ENCODE measurements around the gene C19orf53. TPM values are rescaled to one million over a fixed set of nuclear protein-coding genes. Genes with fewer than 3 reads are reported as not detected.

Gene C19orf53
- total RNA-seq, 1 donor from 2014 or later: 163 TPM

DNA sequence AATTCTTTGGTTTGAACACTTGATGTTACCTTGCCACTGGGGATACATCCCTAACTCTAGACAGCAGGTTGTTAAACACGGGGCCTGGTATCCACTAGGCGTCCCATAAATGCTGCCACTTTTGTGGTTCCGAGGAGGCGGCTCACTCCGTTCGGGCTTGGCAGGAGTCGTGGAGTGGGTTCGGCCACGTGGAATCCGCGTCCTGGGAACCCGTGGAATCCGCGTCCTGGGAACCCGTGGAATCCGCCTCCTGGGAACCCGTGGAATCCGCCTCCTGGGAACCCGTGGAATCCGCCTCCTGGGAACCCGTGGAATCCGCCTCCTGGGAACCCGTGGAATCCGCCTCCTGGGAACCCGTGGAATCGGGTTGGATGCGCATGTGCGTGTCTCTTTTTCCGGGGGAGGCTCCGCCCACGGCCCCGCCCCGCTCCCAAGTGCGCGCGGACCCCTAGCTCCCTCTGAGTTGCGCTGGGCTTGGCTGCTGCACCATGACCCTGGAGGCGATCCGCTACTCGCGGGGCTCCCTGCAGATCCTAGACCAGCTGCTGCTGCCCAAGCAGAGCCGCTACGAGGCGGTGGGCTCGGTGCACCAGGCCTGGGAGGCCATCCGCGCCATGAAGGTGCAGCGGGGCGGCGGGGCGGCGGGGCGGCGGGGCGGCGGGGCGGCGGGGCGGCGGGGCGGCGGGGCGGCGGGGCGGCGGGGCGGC lies 10.0 kb upstream of the C19orf53 start, which contains the start of gene MRI1:
TSS of gene MRI1 (plus strand) at position 422 of the 707 bp plus-strand sequence. CDS start at position 489, 67 bp downstream.
- Histone ChIP-seq H3K36me3 (peaks cover 46 to 56% of the 10 kb centered on the region in 2 donors), H3K27ac (peak within 1 kb of the TSS; percentile 73 to 74), H3K4me1 (peaks cover 4 to 9% of the 10 kb centered on the region in 2 donors), H3K27me3 (no peaks in the 10 kb centered on the region), H3K9me3 (no peaks in the 10 kb centered on the region), H3K4me3 (peak within 1 kb of the TSS; percentile 86 to 90)
- intact Hi-C loops (cut with DNase I): loop anchor here (1.0 to 2.0 kb wide), 2 partner anchors 16 to 17 kb away; no protein-coding TSS in a partner anchor
- DNase-seq (ENCODE audit: low spot score in 2 of 2): peak in 1 of 2 donors; percentile 88
- TF ChIP-seq, protein P1, sequence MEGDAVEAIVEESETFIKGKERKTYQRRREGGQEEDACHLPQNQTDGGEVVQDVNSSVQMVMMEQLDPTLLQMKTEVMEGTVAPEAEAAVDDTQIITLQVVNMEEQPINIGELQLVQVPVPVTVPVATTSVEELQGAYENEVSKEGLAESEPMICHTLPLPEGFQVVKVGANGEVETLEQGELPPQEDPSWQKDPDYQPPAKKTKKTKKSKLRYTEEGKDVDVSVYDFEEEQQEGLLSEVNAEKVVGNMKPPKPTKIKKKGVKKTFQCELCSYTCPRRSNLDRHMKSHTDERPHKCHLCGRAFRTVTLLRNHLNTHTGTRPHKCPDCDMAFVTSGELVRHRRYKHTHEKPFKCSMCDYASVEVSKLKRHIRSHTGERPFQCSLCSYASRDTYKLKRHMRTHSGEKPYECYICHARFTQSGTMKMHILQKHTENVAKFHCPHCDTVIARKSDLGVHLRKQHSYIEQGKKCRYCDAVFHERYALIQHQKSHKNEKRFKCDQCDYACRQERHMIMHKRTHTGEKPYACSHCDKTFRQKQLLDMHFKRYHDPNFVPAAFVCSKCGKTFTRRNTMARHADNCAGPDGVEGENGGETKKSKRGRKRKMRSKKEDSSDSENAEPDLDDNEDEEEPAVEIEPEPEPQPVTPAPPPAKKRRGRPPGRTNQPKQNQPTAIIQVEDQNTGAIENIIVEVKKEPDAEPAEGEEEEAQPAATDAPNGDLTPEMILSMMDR (IDR thresholded peaks at IDR 0.05): no peak

DNA sequence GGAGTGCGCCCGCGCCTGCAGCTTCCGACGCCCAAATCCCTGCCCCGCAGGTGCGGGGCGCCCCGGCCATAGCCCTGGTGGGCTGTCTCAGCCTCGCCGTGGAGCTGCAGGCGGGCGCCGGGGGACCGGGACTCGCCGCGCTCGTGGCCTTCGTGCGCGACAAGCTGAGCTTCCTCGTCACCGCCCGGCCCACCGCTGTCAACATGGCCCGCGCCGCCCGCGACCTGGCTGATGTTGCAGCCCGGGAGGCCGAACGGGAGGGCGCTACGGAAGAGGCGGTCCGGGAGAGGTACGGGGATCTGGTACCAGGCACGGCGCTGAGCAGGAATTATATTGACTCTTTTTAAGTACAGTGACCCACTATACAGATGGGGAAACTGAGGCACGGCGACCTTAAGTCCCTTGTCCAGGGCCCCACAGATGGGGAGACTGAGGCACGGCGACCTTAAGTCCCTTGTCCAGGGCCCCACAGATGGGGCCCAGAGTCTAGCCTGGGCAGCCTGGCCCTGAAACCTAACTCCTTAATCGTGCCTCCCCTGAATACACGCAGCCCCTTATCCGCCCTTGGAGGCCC lies 9.3 kb upstream of the C19orf53 start:
- intact Hi-C loops (cut with DNase I): loop anchor here (1.0 to 2.0 kb wide), 2 partner anchors 16 to 17 kb away; no protein-coding TSS in a partner anchor

DNA sequence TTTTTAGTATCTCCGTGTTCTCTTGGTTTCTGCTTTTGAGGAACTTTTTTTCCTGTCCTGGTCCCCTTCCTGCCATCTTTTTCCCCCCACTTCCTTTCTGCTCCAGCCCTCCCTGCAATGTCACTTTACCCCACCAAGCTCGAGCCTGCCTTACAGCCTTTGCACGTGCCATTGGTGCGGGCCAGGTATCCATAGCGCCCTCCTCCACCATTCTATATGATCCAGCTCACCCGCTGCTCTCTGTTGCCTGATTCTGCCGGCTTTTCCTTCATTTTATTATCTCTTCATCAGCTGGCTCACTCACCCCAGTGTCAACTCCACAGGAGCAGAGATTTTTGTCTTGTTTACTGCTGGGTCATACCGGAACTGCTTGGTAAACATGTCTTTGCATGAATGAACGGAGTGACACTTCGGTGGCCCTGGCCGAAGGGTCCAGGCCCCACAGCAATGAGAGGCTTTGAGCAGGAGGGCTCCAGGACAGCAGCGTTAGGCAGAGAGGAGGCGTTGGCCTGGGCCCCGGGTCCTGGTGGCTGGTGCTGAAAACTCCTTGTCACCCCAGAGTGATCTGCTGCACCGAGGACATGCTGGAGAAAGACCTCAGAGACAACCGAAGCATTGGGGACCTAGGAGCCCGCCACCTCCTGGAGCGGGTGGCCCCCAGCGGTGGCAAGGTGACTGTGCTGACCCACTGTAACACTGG lies 8.7 kb upstream of the C19orf53 start:
- peaks cover 46 to 55% of the 10 kb centered on the region in 2 donors for H3K36me3 ChIP-seq
- intact Hi-C loops (cut with DNase I): loop anchor here (2.0 kb wide), 1 partner anchor 15 kb away; no protein-coding TSS in a partner anchor
- peaks cover 4 to 9% of the 10 kb centered on the region in 2 donors for H3K4me1 ChIP-seq
- no peaks in the 10 kb centered on the region for H3K27me3 ChIP-seq
- peak overlapping the region; percentile 73 to 74 for H3K27ac ChIP-seq
- H3K4me3 ChIP-seq: peak overlapping the region; percentile 86 to 90
- TF ChIP-seq, protein P1 (IDR thresholded peaks at IDR 0.05): no peak
- no peak for DNase-seq (ENCODE audit: low spot score in 2 of 2)
- H3K9me3 ChIP-seq: no peaks in the 10 kb centered on the region

More for the DNA sequence above, 9.3 kb upstream of the C19orf53 start:
- Histone ChIP-seq H3K4me3 (peak overlapping the region; percentile 86 to 90), H3K4me1 (peaks cover 4 to 9% of the 10 kb centered on the region in 2 donors), H3K9me3 (no peaks in the 10 kb centered on the region), H3K27ac (peak overlapping the region; percentile 73 to 74), H3K27me3 (no peaks in the 10 kb centered on the region), H3K36me3 (peaks cover 48 to 56% of the 10 kb centered on the region in 2 donors)
- no peak for DNase-seq (ENCODE audit: low spot score in 2 of 2)
- TF ChIP-seq, protein P1 (IDR thresholded peaks at IDR 0.05): no peak

DNA sequence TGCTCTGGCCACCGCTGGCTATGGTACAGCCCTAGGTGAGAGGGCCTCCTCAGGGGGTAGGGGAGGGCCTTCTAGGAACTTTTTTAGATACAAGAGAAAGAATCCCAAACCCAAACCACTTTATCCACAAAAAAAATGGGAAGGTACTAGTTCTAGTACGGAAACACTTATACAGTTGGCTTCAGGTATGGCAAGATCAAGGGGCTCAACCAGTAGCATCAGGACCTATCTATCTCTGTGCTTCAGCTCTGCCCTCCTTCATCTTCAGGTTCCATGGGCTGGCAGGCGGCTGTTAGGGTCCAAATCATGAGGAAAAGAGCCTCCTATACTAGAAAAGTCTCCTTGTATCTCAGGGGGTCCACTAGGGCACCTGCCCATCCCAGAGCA lies 8.2 kb upstream of the C19orf53 start:
- intact Hi-C loops (cut with DNase I): no loop called here
- Histone ChIP-seq H3K4me3 (peak overlapping the region in 1 of 2 donors; percentile 86), H3K36me3 (peaks cover 43 to 50% of the 10 kb centered on the region in 2 donors)

DNA sequence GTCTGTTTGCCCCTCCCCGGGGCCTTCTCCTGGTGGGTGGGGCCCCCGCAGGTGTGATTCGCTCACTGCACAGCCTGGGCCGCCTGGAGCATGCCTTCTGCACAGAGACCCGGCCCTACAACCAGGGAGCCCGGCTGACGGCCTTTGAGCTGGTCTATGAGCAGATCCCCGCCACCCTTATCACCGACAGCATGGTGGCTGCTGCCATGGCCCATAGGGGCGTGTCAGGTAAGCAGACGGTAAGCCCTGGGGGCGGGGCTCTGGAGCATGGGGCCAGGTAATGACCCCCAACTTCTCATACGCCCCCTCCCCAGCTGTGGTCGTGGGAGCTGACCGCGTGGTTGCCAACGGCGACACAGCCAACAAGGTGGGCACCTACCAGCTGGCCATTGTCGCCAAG lies 5.7 kb upstream of the C19orf53 start:
- Histone ChIP-seq H3K27ac (no peak overlapping the region), H3K9me3 (no peaks in the 10 kb centered on the region), H3K4me1 (peaks cover 4 to 15% of the 10 kb centered on the region in 2 donors), H3K4me3 (no peak overlapping the region), H3K27me3 (no peaks in the 10 kb centered on the region), H3K36me3 (peaks cover 30 to 39% of the 10 kb centered on the region in 2 donors)
- intact Hi-C loops (cut with DNase I): no loop called here
- TF ChIP-seq, protein P1 (IDR thresholded peaks at IDR 0.05): no peak
- DNase-seq (ENCODE audit: low spot score in 2 of 2): no peak

More for the DNA sequence above, 8.2 kb upstream of the C19orf53 start:
- Histone ChIP-seq H3K9me3 (no peaks in the 10 kb centered on the region), H3K4me1 (peaks cover 4 to 9% of the 10 kb centered on the region in 2 donors), H3K27me3 (no peaks in the 10 kb centered on the region), H3K27ac (peak overlapping the region in 1 of 2 donors; percentile 74)
- DNase-seq (ENCODE audit: low spot score in 2 of 2): no peak
- TF ChIP-seq, protein P1 (IDR thresholded peaks at IDR 0.05): no peak

All from ascending aorta (tissue), 2 donors.